Stromal cell of bone marrow (primary cell): ENCODE measurements around the gene PDGFD.
A peak's percentile ranks its signal among the peaks of the same experiment; 100 is the strongest.
"Not testable (repeated sequence)": the region's sequence is repeated elsewhere in the genome, so short reads cannot be mapped to it uniquely, and the experiment has no call there.

Experiments used
- DNase-seq: peaks from one replicate; pipeline ENCODE4 v3.0.0-alpha.2; 2012; ENCODE audit warnings: low read depth

The PDGFD gene

GRCh38 chr11:104054911-104055529, 108.9 kb downstream of the PDGFD start:
- DNase-seq: no peak

- no peak for DNase-seq
These were observed 110.0 kb downstream of the PDGFD start for GRCh38 chr11:104053743-104054478.

- DNase-seq: peak; percentile 6
These were observed 112.2 kb downstream of the PDGFD start for GRCh38 chr11:104051778-104052177.

GRCh38 chr11:104049116-104049515, 114.8 kb downstream of the PDGFD start:
- no peak for DNase-seq

- not testable (repeated sequence) for DNase-seq
These were observed 117.1 kb downstream of the PDGFD start for GRCh38 chr11:104046858-104047257.

- DNase-seq: no peak
These were observed 117.6 kb downstream of the PDGFD start for GRCh38 chr11:104046331-104046730.

- no peak for DNase-seq
These were observed 120.2 kb downstream of the PDGFD start for GRCh38 chr11:104043678-104044239.

GRCh38 chr11:104043142-104043541, 120.8 kb downstream of the PDGFD start:
- DNase-seq: no peak

- DNase-seq: no peak
These were observed 122.2 kb downstream of the PDGFD start for GRCh38 chr11:104041792-104042191.

GRCh38 chr11:104036995-104037394, 127.0 kb downstream of the PDGFD start:
- no peak for DNase-seq

GRCh38 chr11:104036588-104036987, 127.4 kb downstream of the PDGFD start, which contains the start of gene DDI1:
Gene DDI1 (plus strand): TSS chr11:104036640. CDS start chr11:104036823, 183 bp downstream.
- no peak for DNase-seq

- no peak for DNase-seq
These were observed 130.4 kb downstream of the PDGFD start for GRCh38 chr11:104033561-104033960.

GRCh38 chr11:104033134-104033533, 130.8 kb downstream of the PDGFD start:
- DNase-seq: no peak

- DNase-seq: no peak
These were observed 135.3 kb downstream of the PDGFD start for GRCh38 chr11:104028476-104029263.

- no peak for DNase-seq
These were observed 139.4 kb downstream of the PDGFD start for GRCh38 chr11:104024572-104024971.

- DNase-seq: no peak
These were observed 148.1 kb downstream of the PDGFD start for GRCh38 chr11:104015649-104016415.

GRCh38 chr11:104011044-104011443, 152.9 kb downstream of the PDGFD start:
- no peak for DNase-seq

GRCh38 chr11:104009744-104010143, 154.2 kb downstream of the PDGFD start:
- no peak for DNase-seq

GRCh38 chr11:104005234-104005855, 158.6 kb downstream of the PDGFD start:
- DNase-seq: no peak

- DNase-seq: peak; percentile 55
These were observed 160.5 kb downstream of the PDGFD start for GRCh38 chr11:104003491-104003890.

GRCh38 chr11:104001561-104002056, 162.3 kb downstream of the PDGFD start:
- no peak for DNase-seq
